ENCODE measurements around the gene OR4D2. TPM values are rescaled to one million over a fixed set of nuclear protein-coding genes. Genes with fewer than 3 reads are reported as not detected.

The OR4D2 gene
- total and polyA plus RNA-seq, 7 experiments from 2014 or later: not detected

- Mint-ChIP-seq H3K27ac (no peak overlapping the region), H3K36me3 (no peaks in the 10 kb centered on the region), H3K4me1 (peaks cover 0 to 9% (median 4%) of the 10 kb centered on the region in 7 donors), H3K4me3 (no peak overlapping the region), H3K27me3 (peaks cover 5 to 18% (median 10%) of the 10 kb centered on the region in 5 donors), H3K9me3 (no peaks in the 10 kb centered on the region)
- H3K27ac ChIP-seq (ENCODE audit: low read depth, low read length): no peak overlapping the region
- H3K9me3 ChIP-seq (ENCODE audit: control insufficient read depth in 2 of 3, low read length in 3 of 3): no peaks in the 10 kb centered on the region
- no peak for ATAC-seq
- ChIA-PET CTCF (no interaction called here), POLR2A (no interaction called here)
- no peaks in the 10 kb centered on the region for H3K27me3 ChIP-seq (ENCODE audit: control insufficient read depth in 2 of 2, insufficient read depth in 2 of 2, low read length in 2 of 2)
- no peak for DNase-seq
- H3K4me3 ChIP-seq (ENCODE audit: low read length): no peak overlapping the region
- no peaks in the 10 kb centered on the region for H3K36me3 ChIP-seq (ENCODE audit: control insufficient read depth in 2 of 3, insufficient read depth in 3 of 3, low read length in 3 of 3)
- no peaks in the 10 kb centered on the region for H3K4me1 ChIP-seq (ENCODE audit: control insufficient read depth in 2 of 2, insufficient read depth in 2 of 2, low read length in 2 of 2)
- intact Hi-C loops (cut with micrococcal nuclease): no loop called here
These were observed 20.3 kb downstream of the OR4D2 start for GRCh38 chr17:58187063-58187462.

GRCh38 chr17:58187675-58188074 lies 20.9 kb downstream of the OR4D2 start:
- H3K9me3 Mint-ChIP-seq: no peaks in the 10 kb centered on the region
- Histone ChIP-seq H3K36me3 (ENCODE audit: control insufficient read depth in 2 of 3, insufficient read depth in 3 of 3, low read length in 3 of 3) (no peaks in the 10 kb centered on the region), H3K4me1 (ENCODE audit: control insufficient read depth in 2 of 2, insufficient read depth in 2 of 2, low read length in 2 of 2) (no peaks in the 10 kb centered on the region), H3K27ac (ENCODE audit: low read depth, low read length) (no peak overlapping the region), H3K9me3 (ENCODE audit: control insufficient read depth in 2 of 3, low read length in 3 of 3) (no peaks in the 10 kb centered on the region), H3K4me3 (ENCODE audit: low read length) (no peak overlapping the region), H3K27me3 (ENCODE audit: control insufficient read depth in 2 of 2, insufficient read depth in 2 of 2, low read length in 2 of 2) (no peaks in the 10 kb centered on the region)
- CTCF ChIA-PET: interaction anchor here (0.7 kb wide), 1 partner anchor 1106 kb away, joined by 3 read pairs; no protein-coding TSS in a partner anchor
- H3K27me3 Mint-ChIP-seq: peaks cover 5 to 18% (median 10%) of the 10 kb centered on the region in 5 donors
- ATAC-seq (no peak), DNase-seq (no peak)
- H3K4me3 Mint-ChIP-seq: no peak overlapping the region
- intact Hi-C loops (cut with micrococcal nuclease): no loop called here
- no peaks in the 10 kb centered on the region for H3K36me3 Mint-ChIP-seq
- POLR2A ChIA-PET: no interaction called here
- H3K27ac Mint-ChIP-seq: no peak overlapping the region
- H3K4me1 Mint-ChIP-seq: peaks cover 0 to 9% (median 4%) of the 10 kb centered on the region in 7 donors

- H3K27ac ChIP-seq (ENCODE audit: low read depth, low read length): no peak overlapping the region
- Mint-ChIP-seq H3K4me3 (no peak overlapping the region), H3K9me3 (no peaks in the 10 kb centered on the region), H3K27ac (no peak overlapping the region), H3K27me3 (peaks cover 5 to 18% (median 10%) of the 10 kb centered on the region in 5 donors), H3K4me1 (peaks cover 0 to 9% (median 2%) of the 10 kb centered on the region in 7 donors), H3K36me3 (no peaks in the 10 kb centered on the region)
- intact Hi-C loops (cut with micrococcal nuclease): no loop called here
- ChIA-PET CTCF (interaction anchor here (1.4 kb wide), 1 partner anchor 17 kb away, joined by 3 read pairs; no protein-coding TSS in a partner anchor), POLR2A (no interaction called here)
- no peak overlapping the region for H3K4me3 ChIP-seq (ENCODE audit: low read length)
- no peak for ATAC-seq
- H3K36me3 ChIP-seq (ENCODE audit: control insufficient read depth in 2 of 3, insufficient read depth in 3 of 3, low read length in 3 of 3): no peaks in the 10 kb centered on the region
- no peaks in the 10 kb centered on the region for H3K4me1 ChIP-seq (ENCODE audit: control insufficient read depth in 2 of 2, insufficient read depth in 2 of 2, low read length in 2 of 2)
- no peak for DNase-seq
- H3K9me3 ChIP-seq (ENCODE audit: control insufficient read depth in 2 of 3, low read length in 3 of 3): no peaks in the 10 kb centered on the region
- H3K27me3 ChIP-seq (ENCODE audit: control insufficient read depth in 2 of 2, insufficient read depth in 2 of 2, low read length in 2 of 2): no peaks in the 10 kb centered on the region
These were observed 22.8 kb downstream of the OR4D2 start for GRCh38 chr17:58189436-58190146.

- POLR2A ChIA-PET: no interaction called here
These were observed 24.6 kb downstream of the OR4D2 start for GRCh38 chr17:58191241-58191896.

GRCh38 chr17:58192612-58193011 lies 25.8 kb downstream of the OR4D2 start, which contains the start of gene EPX:
Gene EPX, plus strand, starts transcription at chr17:58192726. Its CDS starts 121 bp downstream, at chr17:58192847.
- H3K27ac ChIP-seq (ENCODE audit: low read depth, low read length): no peak within 1 kb of the TSS
- H3K4me3 Mint-ChIP-seq: no peak within 1 kb of the TSS
- no peaks in the 10 kb centered on the region for H3K36me3 ChIP-seq (ENCODE audit: control insufficient read depth in 2 of 3, insufficient read depth in 3 of 3, low read length in 3 of 3)
- no peak within 1 kb of the TSS for H3K4me3 ChIP-seq (ENCODE audit: low read length)
- DNase-seq: no peak
- peaks cover 7 to 14% (median 13%) of the 10 kb centered on the region in 5 donors for H3K27me3 Mint-ChIP-seq
- POLR2A ChIA-PET: no interaction called here
- H3K4me1 Mint-ChIP-seq: peaks cover 0 to 2% (median 0%) of the 10 kb centered on the region in 7 donors
- H3K9me3 Mint-ChIP-seq: peaks cover 0 to 1% (median 0%) of the 10 kb centered on the region in 11 donors
- CTCF ChIA-PET: no interaction called here
- no peak for ATAC-seq
- no peaks in the 10 kb centered on the region for H3K4me1 ChIP-seq (ENCODE audit: control insufficient read depth in 2 of 2, insufficient read depth in 2 of 2, low read length in 2 of 2)
- H3K9me3 ChIP-seq (ENCODE audit: control insufficient read depth in 2 of 3, low read length in 3 of 3): no peaks in the 10 kb centered on the region
- no peak within 1 kb of the TSS for H3K27ac Mint-ChIP-seq
- intact Hi-C loops (cut with micrococcal nuclease): no loop called here
- no peaks in the 10 kb centered on the region for H3K36me3 Mint-ChIP-seq
- H3K27me3 ChIP-seq (ENCODE audit: control insufficient read depth in 2 of 2, insufficient read depth in 2 of 2, low read length in 2 of 2): no peaks in the 10 kb centered on the region

More at GRCh38 chr17:58191241-58191896, 24.6 kb downstream of the OR4D2 start:
- no peaks in the 10 kb centered on the region for H3K9me3 ChIP-seq (ENCODE audit: control insufficient read depth in 2 of 3, low read length in 3 of 3)
- Mint-ChIP-seq H3K4me1 (peaks cover 0 to 2% (median 0%) of the 10 kb centered on the region in 7 donors), H3K4me3 (no peak overlapping the region), H3K27me3 (peaks cover 5 to 18% (median 10%) of the 10 kb centered on the region in 5 donors), H3K36me3 (no peaks in the 10 kb centered on the region), H3K27ac (peak overlapping the region in 1 of 9 donors; percentile 33), H3K9me3 (peaks cover 0 to 1% (median 0%) of the 10 kb centered on the region in 11 donors)
- DNase-seq (no peak), ATAC-seq (no peak)
- CTCF ChIA-PET: interaction anchor here (0.6 to 1.4 kb wide), 3 partner anchors 18 to 287 kb away, joined by 3 to 5 read pairs (median 3); no protein-coding TSS in a partner anchor
- H3K27me3 ChIP-seq (ENCODE audit: control insufficient read depth in 2 of 2, insufficient read depth in 2 of 2, low read length in 2 of 2): no peaks in the 10 kb centered on the region
- no peaks in the 10 kb centered on the region for H3K4me1 ChIP-seq (ENCODE audit: control insufficient read depth in 2 of 2, insufficient read depth in 2 of 2, low read length in 2 of 2)
- intact Hi-C loops (cut with micrococcal nuclease): no loop called here
- no peak overlapping the region for H3K27ac ChIP-seq (ENCODE audit: low read depth, low read length)
- no peak overlapping the region for H3K4me3 ChIP-seq (ENCODE audit: low read length)
- H3K36me3 ChIP-seq (ENCODE audit: control insufficient read depth in 2 of 3, insufficient read depth in 3 of 3, low read length in 3 of 3): no peaks in the 10 kb centered on the region

- ATAC-seq (no peak), DNase-seq (no peak)
- Mint-ChIP-seq H3K4me3 (no peak overlapping the region), H3K27me3 (peaks cover 7 to 17% (median 12%) of the 10 kb centered on the region in 5 donors), H3K36me3 (no peaks in the 10 kb centered on the region), H3K9me3 (peaks cover 0 to 1% (median 0%) of the 10 kb centered on the region in 11 donors), H3K27ac (no peak overlapping the region), H3K4me1 (peaks cover 0 to 2% (median 0%) of the 10 kb centered on the region in 7 donors)
- Histone ChIP-seq H3K27ac (ENCODE audit: low read depth, low read length) (no peak overlapping the region), H3K36me3 (ENCODE audit: control insufficient read depth in 2 of 3, insufficient read depth in 3 of 3, low read length in 3 of 3) (no peaks in the 10 kb centered on the region), H3K27me3 (ENCODE audit: control insufficient read depth in 2 of 2, insufficient read depth in 2 of 2, low read length in 2 of 2) (no peaks in the 10 kb centered on the region), H3K4me3 (ENCODE audit: low read length) (no peak overlapping the region), H3K4me1 (ENCODE audit: control insufficient read depth in 2 of 2, insufficient read depth in 2 of 2, low read length in 2 of 2) (no peaks in the 10 kb centered on the region), H3K9me3 (ENCODE audit: control insufficient read depth in 2 of 3, low read length in 3 of 3) (no peaks in the 10 kb centered on the region)
- ChIA-PET CTCF (no interaction called here), POLR2A (interaction anchor here (0.7 kb wide), 1 partner anchor 96 kb away, joined by 3 read pairs; no protein-coding TSS in a partner anchor)
- intact Hi-C loops (cut with micrococcal nuclease): no loop called here
These were observed 27.0 kb downstream of the OR4D2 start for GRCh38 chr17:58193641-58194255.
